Globus pallidus (tissue), 1 donor: ENCODE data around the gene ALDH1B1.

Experiments used
- DNase-seq: peaks from one replicate; pipeline ENCODE4 v3.0.0-alpha.2; 2015; ENCODE audit warnings: low spot score

ALDH1B1 gene

DNA sequence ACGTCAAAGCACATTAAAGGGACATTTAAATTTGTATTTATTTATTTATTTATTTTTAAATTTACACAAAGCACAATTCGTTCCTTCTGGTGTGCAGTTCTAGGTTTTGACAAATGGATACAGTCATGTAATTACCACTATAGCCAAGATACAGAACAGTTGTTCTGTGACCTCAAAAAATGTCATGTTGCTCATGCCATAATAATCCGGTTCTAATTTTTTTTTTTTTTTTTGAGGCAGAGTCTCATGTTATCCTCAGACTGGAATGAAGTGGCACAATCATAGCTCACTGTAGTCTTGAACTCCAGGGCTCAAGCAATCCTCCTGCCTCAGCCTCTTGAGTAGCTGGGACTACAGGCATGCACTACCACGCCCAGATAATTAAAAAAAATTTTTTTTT, 24.0 kb downstream of the ALDH1B1 start:
- DNase-seq: no peak

DNA sequence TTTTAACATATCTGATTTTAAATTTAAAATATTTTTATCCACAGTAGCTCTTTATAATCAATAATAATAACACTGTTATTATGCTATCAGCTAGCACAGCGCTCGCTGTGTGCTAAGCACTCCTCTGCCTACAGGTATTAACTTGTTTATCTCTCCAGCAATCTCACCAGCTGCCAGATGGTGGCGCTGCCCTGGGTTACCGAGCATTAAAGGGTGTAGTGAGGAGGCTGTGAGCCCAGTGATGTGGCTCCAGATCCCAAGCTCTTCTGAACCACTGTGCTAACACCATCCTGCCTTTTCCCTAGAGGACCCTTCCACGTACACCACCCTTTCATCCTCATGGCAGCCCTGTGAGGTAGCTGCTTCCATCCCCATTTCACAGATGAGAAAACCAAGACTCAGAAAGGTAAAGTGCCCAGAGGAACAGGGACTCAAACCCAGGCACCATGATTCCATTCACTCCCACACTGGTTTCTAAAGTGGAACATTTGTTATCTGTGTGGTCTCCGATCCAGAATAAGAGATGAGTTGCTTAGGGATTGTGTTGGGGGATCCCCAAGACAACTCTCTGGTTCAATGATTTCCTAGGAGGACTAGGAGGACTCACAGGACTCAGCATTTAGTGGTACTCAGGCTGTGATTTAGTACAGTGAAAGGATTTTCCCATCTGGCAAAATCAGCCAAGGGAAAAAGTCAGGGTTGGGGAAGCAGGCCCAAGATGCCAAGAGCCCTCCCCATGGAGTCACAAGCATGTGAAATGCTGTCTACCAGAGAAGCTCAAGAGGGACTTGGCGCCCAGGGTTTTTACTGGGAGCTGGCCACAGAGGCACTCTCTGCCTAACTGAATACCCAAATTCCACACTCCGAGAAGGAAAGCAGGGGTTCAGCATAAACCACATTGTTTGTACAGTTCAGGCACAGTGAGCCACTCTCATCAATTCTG, 24.8 kb downstream of the ALDH1B1 start:
- no peak for DNase-seq

DNA sequence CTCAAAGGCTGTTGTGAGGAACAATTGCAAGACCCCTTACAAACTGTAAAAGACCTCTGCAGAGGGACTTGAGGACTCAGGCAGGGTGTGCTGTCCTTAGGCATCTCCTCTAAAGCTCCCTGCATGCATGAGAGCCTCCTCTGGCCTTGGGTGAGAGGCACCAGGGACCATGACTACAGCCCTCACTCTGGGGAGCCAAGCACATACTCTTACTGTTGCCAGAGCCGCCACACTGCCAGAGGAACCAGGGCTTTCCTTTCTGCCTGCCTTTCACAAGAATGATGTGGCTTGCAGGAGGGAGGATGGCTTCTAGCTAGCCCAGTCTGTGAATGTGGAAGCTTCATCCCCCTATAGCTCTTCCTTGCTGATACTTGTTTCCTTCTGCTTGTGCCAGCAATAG, 25.9 kb downstream of the ALDH1B1 start:
- DNase-seq: no peak

DNA sequence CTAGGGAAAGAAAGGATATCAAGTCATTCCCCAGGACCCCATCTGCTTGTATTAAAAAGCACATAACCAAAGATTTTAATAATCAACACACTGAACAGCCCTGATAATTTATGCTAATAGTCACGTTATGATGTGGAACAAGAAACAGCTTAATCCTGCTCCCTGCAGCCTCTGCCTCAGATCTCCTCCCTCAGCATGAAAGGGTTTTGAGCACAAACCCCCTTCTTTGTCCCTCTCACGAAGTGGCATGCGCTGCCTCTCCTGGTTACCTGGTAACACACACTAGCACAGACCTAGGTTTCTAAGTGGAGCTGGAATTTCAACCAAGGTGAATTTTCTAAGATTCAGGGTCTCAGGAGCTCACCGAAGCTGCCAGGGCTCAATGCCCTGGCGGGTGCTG, 26.7 kb downstream of the ALDH1B1 start:
- no peak for DNase-seq

DNA sequence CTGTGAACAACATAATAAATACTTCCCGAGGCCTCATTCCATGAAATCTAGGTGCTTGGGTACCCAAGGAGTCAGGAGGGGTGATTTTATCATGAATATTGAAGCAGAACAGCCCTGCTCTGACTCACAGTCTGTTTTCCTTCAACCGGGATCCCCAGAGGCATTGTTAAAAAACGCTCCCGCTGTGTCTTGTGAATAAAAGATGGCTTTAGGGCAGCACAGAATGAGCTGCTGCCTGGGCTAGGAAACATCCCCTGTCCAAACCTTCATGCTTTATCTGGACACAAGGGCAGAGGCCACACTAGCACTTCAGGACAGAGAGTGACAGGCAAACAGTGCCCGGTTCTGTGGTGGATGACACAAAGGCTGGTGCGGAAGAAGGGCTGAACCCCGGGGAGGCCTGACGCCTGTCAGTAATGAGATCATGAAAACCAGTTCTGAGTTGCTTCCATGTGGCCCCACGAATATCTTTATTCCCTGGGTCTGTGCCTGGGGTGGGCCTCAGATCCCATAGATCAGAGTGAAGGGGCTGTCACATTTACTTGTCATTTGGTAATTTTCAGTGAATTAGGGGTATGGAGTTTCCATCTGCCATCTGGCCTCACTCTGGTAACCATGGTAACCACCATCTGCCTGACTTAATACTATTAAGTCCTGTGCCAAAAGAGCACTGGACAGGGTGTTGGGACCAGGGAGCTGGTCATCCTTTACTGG, 29.2 kb downstream of the ALDH1B1 start:
- no peak for DNase-seq

DNA sequence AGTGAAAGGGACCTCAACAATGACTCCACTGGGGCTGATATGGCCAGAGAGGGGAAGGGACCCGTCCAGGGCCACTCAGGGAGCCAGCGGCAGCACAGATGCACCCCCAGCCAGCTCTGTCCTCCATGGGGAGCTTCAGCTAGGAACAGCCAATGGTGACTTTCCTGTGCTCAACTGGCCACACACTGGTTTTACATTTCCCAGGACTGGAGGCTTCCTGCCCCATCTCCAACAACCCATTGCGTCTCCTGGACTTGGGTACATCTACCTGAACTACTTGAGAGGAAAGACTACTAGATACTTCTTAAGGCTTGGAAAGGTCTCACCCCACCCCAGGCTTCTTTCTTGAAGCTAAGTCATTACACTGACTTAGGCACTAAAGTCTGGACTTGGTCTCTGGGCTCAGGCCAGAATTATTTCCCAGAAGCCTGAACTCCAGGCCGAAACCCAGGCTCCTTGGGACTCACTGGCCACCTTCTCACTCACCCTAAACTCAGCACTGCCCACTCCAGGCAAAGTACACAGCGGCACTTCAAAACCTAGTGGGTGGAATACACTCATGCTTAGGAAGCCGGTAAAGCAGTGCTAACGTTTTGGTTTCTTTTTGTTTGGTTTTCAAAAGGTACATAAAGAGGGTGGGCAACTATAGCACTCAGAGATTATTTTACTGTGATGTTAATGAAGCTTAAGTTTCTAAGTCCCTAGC, 30.2 kb downstream of the ALDH1B1 start:
- no peak for DNase-seq

DNA sequence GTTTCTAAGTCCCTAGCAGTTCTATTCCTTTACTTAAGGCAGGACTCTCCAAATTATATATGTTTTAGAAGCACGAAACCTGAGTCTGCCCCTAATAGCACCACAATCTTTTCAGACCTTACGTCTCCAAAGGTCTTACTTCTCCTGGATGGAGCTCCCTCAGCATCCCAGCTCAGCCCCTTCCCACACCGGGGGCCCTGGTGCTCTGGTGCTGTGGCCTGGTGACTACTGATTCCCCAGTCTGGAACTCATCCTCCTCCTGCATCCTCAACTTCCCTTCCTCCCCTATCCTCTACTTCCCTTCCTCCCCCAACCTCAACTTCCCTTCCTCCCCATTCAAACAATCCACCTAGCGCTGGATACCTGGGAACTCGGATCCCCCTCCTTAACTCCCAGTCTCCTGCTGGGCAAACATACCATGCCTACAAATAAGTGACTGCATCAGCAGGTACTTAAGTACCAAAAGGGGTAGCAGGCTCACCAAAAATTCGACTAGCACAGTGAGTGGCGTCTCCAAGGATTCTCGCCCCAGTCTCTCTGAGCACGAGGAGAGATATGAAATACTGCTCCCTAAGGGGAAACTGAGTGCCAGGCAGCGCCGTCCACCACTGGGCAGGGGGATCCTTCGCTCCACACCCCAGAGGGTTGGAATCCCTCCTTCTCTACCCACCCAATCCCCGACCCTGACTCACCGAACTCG, 30.9 kb downstream of the ALDH1B1 start:
- no peak for DNase-seq

DNA sequence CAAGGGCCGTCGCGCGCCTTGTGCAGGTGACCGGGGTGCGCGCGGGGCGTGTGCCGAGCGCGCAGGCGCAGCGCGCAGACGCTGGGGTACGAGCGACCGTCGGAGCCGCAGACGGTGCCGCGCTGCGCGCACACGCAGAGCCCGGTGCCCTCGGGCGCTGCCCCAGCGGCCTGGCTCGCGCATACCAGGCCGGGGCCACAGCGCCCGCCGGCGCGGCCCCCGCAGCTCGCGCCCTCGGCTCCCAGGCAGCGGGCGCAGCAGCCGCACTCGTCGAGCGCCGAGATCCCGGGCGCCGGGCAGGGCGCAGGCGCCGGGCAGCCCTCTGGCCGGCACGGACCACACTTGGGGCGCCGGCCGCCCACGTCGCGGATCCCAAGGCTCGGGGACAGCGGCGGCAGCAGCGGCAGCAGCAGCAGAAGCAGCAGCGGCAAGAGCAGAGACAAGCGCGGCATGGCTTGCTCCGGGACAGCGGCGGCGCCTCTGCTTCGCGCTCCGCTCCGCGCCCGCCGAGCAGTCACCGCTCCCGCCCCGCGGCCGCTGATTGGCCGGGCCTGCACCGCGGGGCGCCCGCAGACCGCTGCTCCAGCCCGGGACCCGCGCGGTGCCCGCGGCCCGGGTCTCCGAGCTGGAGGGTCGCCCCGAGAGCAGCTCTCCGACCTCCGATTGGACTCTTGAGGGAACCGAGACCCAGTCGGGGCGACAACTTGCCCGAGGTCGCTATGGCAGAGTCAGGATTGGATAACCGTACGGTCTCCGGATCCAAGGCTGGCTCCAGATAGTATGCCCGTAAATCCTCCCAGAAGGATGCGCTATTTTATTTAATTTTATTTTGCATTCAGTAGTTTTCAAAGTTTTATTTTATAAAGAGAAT, 31.7 kb downstream of the ALDH1B1 start, which contains the start of gene IGFBPL1:
Gene IGFBPL1, minus strand, starts transcription at position 482 of the 871 bp plus-strand sequence. Its CDS starts 30 bp downstream, at position 452.
- no peak for DNase-seq

DNA sequence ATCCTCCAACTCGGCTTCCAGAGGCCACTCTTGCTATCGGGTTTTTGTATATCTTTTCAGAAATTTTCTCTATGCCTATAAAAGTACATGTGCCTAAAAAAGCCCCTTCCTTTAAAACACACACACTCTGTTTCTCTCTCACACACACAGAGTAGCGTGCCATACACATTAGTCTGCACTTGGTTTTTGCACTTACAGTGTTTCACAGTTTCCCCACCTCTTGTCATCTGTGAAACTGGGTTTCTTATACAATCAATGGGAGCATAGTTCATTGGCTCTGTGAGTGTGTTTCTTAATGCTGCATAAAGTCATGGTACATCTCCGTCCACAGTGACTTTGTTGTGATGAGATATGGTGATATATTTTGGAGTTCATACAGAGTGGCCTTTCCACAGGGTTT, 32.4 kb downstream of the ALDH1B1 start:
- no peak for DNase-seq

DNA sequence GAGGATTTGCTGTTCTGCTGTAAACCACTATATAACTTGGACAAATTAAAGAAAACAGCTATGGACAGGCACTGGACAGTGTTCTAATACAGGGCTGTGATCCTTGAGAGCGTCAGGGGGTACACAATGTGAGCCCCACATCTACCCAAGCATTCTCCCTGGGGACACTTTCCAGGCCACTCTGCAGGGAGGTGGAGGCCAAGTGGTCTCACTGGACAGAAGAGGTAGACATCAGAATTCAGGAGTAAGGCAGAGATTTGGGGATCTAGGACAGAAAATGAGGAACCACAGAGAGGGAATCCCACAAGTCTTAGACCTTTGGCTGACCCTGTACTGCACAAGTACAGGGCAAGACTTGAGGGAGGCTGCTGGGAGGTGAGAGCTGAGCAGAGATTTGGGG, 35.6 kb downstream of the ALDH1B1 start:
- no peak for DNase-seq

DNA sequence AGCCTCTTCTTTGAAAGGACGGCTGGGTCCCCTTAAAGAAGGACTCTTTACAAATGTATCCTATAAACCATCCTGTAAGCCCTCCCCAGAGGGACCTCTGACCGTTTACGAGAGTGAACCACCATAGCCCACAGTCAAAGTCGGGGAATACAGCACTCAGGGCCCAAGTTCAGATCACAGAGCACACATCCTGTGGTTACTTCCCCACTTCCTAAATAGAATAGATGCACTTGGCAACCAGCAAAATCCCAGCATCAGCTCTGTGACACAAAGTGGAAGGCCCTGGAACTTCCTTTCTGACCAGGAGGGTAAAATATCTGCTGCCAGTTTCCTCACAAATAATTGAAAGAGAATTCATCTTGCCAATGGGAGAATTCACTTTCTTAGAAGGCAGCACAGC, 38.6 kb downstream of the ALDH1B1 start:
- DNase-seq: no peak

DNA sequence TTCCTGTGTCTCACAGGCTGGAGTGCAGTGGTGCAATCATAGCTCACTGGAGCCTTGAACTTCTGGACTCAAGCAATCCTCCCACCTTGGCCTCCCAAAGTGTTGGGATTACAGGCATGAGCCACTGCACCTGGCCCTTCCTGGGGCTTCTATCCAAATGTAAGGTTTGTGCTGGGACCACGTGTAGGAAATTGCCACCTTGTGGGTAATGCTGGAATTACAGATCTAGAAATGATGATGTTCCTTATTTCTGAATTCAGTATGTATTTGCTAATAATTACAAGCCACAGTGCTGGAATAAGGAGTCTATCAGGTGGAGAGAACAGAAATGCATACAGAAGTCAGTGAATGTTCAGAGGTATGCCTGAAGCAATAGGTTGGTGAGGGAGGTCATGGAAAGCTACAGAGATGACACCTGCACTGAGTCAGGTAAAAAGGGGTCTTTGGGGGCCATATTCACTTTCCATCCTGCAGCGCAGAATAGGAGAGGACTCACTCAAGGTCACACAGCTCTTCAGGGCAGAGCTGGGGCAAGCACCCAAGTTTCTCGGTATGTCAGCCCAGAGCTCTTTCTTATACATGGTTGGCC, 40.5 kb downstream of the ALDH1B1 start:
- peak; percentile 16 for DNase-seq

DNA sequence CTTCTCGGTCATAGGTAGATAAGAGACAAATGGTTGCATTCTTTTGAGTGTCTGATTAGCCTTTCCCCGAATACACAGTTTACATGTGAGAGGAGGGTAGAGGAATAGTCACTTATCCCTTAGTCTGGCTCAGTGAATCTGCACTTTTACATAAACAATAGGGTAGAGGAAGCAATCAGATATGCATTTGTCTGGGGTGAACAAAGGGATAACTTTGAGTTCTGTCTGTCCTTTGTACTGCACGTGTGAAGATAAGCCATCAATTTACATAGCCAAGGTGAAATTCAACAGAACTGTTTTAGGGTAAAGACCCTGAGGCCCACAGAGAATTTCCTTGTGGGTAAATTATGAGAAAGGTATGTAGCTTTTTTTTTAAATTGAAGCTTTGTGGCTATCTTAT, 41.9 kb downstream of the ALDH1B1 start:
- DNase-seq: no peak

DNA sequence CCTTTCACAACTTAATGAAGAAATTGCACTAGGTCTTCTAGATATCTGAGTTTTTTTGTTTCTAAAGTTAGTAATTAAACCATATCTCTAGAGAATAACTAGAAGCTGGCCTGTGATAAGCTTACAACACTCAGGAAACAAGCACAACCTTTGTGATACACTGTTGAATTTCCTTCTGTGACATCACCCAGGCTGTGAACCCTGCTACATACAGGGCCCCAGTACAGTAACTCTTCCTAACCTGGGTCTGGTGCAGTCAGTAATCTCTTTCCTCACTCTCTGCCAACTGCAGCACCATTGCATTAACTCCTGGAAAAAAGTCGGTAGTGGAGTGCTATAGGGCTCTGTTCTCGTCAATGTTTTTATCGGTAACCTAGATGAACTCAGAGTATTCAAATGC, 42.4 kb downstream of the ALDH1B1 start:
- DNase-seq: no peak

DNA sequence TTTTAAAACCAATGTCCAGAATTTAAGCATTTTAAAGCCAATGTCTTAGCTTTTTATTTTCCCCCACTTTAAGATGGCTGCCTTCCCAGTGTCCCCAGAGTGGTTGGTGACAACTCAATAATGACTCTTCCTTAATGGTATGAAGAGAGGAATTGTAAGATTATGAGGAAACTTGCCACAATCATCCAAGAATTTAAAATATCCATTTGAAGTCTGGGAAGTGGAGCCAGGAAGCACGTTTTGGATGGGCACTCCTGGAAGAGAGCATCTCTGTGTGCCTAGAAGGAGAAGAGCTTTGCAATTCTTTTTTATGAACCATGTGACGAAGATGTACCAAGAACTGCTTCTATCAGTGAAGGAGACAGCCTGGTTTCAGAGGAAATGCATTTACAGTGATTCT, 43.0 kb downstream of the ALDH1B1 start:
- DNase-seq: no peak

DNA sequence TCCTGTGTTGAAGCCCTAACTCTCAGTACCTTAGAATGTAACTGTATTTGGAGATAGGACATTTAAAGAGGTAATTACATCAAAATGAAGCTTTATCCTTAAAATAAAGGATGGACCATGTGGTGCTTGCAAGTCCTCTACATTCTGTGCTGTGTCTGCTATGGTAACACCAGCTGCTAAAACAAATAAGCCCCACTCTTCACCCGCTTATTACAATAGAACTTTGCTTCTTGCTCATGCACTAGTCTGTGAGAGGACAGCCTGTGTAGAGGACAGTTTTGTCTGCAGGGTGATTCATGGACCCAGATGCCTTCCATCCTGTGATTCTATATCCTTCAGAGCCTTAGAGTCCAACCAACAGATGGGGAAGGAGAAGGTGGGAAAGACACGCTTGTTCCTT, 44.2 kb downstream of the ALDH1B1 start:
- DNase-seq: no peak

DNA sequence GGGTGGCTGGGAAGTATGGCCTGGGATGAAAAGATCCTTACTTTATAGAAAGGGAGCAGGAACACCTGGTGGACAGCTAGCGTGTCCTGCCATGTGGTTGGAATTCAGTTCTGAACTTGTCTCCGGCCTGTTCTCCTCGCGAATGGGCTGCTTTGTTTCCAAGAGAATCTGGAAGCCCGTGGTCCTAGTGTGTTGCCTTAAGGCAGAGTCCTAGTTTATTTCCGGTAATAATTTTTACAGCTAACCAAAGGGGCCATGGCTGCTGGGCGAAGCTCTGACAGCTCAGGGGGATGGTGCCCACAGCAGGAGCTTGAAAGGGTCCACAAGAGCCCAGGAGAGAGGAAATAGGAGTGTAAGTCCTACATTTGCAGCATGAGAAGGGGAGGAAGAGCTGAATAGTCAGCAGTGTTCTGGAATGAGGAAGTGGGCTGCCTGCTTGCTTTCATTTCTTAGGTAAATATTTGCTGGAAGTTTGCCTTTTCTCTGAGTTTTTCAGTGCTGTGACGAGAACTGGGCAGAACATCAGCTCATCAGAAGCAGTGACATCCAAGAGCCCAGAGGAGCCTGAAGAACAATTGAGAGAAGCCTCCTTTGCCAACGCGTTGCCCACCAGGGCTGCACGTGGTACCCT, 44.8 kb downstream of the ALDH1B1 start:
- DNase-seq: no peak

DNA sequence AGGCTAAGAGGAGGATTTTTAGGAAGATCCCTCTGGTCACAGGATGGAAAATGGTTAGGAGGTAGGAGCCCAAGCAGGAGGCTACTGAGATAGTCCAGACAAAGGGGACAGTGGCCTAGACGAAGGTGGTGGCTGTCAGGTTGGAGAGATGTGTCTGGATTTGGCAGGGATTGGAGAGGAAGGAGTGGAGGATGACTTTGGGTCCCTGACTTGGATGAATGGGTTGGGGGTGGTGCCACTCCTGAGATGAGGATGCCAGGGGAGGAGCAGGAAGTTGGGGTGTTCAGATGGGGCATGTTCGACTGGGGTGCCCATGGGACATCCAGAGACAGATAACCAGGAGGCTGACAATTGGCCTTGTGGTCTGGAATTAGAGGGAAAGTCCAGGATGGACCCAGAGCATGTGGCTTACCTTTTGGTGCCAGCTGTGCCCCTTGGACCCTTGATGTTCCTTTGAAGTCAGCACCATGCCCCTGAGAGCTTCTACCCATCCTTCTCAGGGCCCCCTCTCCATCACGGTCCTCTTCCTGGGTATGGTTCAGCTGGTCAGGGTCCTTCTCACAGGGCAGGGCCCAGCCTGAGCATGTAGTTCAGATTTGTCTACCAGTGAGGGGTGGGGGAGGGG, 46.9 kb downstream of the ALDH1B1 start:
- no peak for DNase-seq

DNA sequence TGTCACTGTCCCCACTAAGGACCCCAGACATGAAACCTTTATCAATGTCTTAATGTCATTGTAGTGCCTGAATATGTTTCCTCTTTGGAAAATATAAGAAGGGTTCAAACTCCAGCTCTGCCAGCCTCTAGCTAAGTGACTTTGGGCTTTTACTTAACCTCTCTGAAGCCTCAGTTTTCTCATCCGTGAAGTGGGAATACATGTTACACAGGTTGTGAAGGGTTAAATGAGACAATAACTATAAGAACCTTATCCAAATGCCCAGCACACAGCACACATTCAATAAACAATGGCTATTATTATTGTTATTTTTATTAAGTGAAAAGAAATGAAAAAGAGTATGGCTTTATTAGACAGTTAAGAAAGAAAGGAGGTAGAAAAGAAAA, 47.4 kb downstream of the ALDH1B1 start:
- DNase-seq: no peak

DNA sequence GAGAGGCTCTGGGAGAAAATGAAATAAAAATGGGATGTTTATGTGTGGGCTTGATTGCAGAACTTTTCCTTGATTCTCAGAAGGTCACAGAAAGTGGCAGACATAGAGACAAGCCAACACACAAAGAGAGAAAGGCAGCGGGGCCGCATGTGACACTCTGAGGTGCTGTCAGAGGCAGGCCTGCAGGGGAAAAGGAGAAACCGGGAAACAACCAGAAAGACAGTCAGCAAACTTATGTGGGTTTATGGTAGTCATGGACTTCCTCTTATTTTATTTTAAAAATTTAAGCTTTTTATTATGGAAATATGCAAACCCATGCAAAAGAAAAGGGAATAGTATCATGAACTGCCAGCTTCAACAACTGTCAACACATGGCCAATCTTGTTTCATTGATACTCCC, 48.0 kb downstream of the ALDH1B1 start:
- no peak for DNase-seq
